SK-MEL-5 (cell line): ENCODE results near the gene NAXD. TPM values are rescaled to one million over a fixed set of nuclear protein-coding genes. Genes with fewer than 3 reads are reported as not detected.
"Not testable (repeated sequence)": the region's sequence is repeated elsewhere in the genome, so short reads cannot be mapped to it uniquely, and the experiment has no call there.

Experiments
- DNase-seq: peaks from one replicate; pipeline ENCODE4 v3.0.0-alpha.2; 2016; ENCODE audit warnings: low read depth, low spot score
- in situ Hi-C: cut with HindIII; loops from 2 replicates; pipeline ENCODE4 v1.10.0; 2016; ENCODE audit warnings: low sequenced_read_pairs, high pct_unique_total_duplicates, low pct_unique_long_range_greater_than_20kb
- total RNA-seq: library from RNA; depleted of rRNA; stranded (reverse); fragments of >200 nt; shearing (Covaris generic); gene quantifications from 2 replicates; pipeline ENCODE4 v1.2.3, GENCODE V29; 2014

NAXD gene
- total RNA-seq, 1 experiment from 2014 or later: 17.7 TPM

GRCh38 chr13:110589793-110590390 is 25.5 kb upstream of the NAXD start:
- no peak for DNase-seq
- in situ Hi-C loops: no loop called here

- in situ Hi-C loops: no loop called here
Measured at GRCh38 chr13:110590577-110590976, 24.8 kb upstream of the NAXD start.

GRCh38 chr13:110592665-110593064 is 22.7 kb upstream of the NAXD start:
- in situ Hi-C loops: no loop called here
- no peak for DNase-seq

More at GRCh38 chr13:110590577-110590976, 24.8 kb upstream of the NAXD start:
- DNase-seq: no peak

GRCh38 chr13:110593430-110594130 is 21.8 kb upstream of the NAXD start:
- peak; percentile 74 for DNase-seq
- in situ Hi-C loops: no loop called here

GRCh38 chr13:110597041-110597689 is 18.2 kb upstream of the NAXD start:
- no peak for DNase-seq
- in situ Hi-C loops: no loop called here

GRCh38 chr13:110600261-110600819 is 15.0 kb upstream of the NAXD start:
- in situ Hi-C loops: no loop called here
- DNase-seq: no peak

GRCh38 chr13:110600980-110601379 is 14.4 kb upstream of the NAXD start:
- in situ Hi-C loops: no loop called here
- DNase-seq: no peak

GRCh38 chr13:110605132-110605531 is 10.2 kb upstream of the NAXD start:
- DNase-seq: no peak
- in situ Hi-C loops: no loop called here

GRCh38 chr13:110606281-110606680 is 9.1 kb upstream of the NAXD start:
- DNase-seq, in situ Hi-C loops: not testable (repeated sequence)

- no peak for DNase-seq
- in situ Hi-C loops: no loop called here
Measured at GRCh38 chr13:110607675-110608224, 7.6 kb upstream of the NAXD start.

GRCh38 chr13:110610955-110611595 is 4.3 kb upstream of the NAXD start:
- in situ Hi-C loops: no loop called here
- no peak for DNase-seq

- in situ Hi-C loops: no loop called here
- no peak for DNase-seq
Measured at GRCh38 chr13:110615005-110615321, 382 bp upstream of the NAXD start.

GRCh38 chr13:110616103-110617101 is 1.1 kb downstream of the NAXD start:
- in situ Hi-C loops: no loop called here
- DNase-seq: peak; percentile 32

- in situ Hi-C loops: no loop called here
- DNase-seq: no peak
Measured at GRCh38 chr13:110617321-110618072, 2.2 kb downstream of the NAXD start.

- DNase-seq: no peak
- in situ Hi-C loops: no loop called here
Measured at GRCh38 chr13:110618167-110618566, 2.8 kb downstream of the NAXD start.

GRCh38 chr13:110618780-110619179 is 3.4 kb downstream of the NAXD start:
- DNase-seq: no peak

More at GRCh38 chr13:110618780-110619179, 3.4 kb downstream of the NAXD start:
- in situ Hi-C loops: no loop called here
